ENCODE measurements around the gene TCHHL1.

TCHHL1 gene

GRCh38 chr1:152109231-152109997, 20.6 kb upstream of the TCHHL1 start:
- DNase-seq (ENCODE audit: low read depth): no peak
- peak overlapping the region; percentile 45 for H3K4me3 ChIP-seq (ENCODE audit: low read depth, low read length)
- TF ChIP-seq, protein P1, sequence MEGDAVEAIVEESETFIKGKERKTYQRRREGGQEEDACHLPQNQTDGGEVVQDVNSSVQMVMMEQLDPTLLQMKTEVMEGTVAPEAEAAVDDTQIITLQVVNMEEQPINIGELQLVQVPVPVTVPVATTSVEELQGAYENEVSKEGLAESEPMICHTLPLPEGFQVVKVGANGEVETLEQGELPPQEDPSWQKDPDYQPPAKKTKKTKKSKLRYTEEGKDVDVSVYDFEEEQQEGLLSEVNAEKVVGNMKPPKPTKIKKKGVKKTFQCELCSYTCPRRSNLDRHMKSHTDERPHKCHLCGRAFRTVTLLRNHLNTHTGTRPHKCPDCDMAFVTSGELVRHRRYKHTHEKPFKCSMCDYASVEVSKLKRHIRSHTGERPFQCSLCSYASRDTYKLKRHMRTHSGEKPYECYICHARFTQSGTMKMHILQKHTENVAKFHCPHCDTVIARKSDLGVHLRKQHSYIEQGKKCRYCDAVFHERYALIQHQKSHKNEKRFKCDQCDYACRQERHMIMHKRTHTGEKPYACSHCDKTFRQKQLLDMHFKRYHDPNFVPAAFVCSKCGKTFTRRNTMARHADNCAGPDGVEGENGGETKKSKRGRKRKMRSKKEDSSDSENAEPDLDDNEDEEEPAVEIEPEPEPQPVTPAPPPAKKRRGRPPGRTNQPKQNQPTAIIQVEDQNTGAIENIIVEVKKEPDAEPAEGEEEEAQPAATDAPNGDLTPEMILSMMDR (IDR thresholded peaks at IDR 0.05; ENCODE audit: control insufficient read depth, extremely low read depth, insufficient read depth): no peak

- peak overlapping the region; percentile 45 for H3K4me3 ChIP-seq (ENCODE audit: low read depth, low read length)
- no peak for DNase-seq (ENCODE audit: low read depth)
- TF ChIP-seq, protein P1 (IDR thresholded peaks at IDR 0.05; ENCODE audit: control insufficient read depth, extremely low read depth, insufficient read depth): no peak
Measured at GRCh38 chr1:152108882-152109222, 20.0 kb upstream of the TCHHL1 start.

DNA sequence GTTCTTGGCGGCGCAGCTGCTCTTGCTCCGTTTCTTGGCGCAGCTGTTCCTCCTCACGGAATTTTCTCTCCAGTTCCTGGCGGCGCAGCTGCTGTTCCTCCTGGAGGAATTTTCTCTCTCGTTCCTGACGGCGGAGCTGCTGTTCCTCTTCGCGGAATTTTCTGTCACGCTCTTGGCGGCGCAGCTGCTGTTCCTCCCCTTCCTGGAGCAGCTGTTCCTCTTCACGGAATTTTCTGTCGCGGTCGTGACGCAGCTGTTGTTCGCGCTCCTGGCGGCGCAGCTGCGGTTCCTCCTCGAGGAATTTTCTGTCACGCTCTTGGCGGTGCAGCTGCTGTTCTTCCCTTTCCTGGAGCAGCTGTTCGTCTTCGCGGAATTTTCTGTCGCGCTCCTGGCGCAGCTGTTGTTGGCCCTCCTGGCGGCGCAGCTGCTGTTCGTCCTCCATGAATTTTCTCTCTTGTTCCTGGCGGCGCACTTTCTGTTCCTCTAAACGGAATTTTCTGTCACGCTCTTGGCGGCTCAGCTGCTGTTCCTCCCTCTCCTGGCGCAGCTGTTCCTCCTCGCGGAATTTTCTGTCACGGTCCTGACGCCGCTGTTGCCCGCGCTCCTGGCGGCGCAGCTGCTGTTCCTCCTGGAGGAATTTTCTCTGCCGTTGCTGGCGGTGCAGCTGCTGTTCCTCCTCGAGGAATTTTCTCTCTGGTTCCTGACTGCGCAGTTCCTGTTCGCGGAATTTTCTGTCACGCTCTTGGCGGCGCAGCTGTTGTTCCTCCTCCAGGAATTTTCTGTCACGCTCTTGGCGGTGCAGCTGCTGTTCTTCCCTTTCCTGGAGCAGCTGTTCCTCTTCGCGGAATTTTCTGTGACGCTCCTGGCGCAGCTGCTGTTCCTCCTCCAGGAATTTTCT, 19.4 kb upstream of the TCHHL1 start:
- TF ChIP-seq, protein P1 (IDR thresholded peaks at IDR 0.05; ENCODE audit: control insufficient read depth, extremely low read depth, insufficient read depth): no peak
- no peak overlapping the region for H3K4me3 ChIP-seq (ENCODE audit: low read depth, low read length)

DNA sequence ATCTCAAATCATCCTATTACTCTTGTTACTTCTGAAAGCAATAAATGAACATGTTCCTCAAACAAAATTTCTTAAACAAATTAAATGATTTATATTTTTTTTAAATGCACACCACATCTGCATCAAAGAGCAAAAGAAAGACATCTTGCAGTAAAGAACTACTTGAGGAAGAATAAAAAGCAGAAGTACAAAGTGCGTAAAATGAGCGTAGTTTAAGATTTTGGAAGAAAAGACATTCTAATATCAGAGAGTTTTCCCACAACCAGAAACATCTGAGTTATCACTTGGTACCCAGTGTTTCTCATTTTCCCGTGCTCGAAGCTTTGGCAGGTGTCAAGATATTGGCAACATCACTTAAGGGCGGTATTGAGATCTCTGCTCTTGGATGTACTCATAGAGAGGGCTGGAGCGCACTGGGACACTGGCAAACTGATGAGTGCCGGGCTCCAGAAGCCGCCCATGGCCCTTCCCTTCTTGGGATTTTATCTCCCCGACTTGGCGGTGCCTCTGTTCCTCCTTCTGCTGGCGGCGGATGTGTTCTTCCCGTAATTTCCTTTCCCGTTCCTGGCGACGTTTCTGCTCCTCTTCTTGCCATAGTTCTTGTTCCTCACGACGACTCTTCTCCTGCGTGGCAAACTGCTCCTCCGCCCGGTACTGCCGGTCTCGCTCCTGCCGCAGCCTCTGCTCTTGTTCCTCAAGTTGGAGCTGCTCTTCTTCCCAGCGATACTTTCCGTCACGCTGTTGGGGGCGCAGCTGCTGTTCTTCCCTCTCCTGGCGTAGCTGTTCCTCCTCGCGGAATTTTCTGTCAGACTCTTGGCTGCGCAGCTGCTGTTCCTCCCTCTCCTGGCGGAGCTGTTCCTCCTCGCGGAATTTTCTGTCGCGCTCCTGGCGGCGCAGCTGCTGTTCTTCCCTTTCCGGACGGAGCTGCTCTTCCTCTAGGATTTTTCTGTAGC, 18.4 kb upstream of the TCHHL1 start:
- H3K4me3 ChIP-seq (ENCODE audit: low read depth, low read length): no peak overlapping the region
- TF ChIP-seq, protein P1 (IDR thresholded peaks at IDR 0.05; ENCODE audit: control insufficient read depth, extremely low read depth, insufficient read depth): no peak
- DNase-seq (ENCODE audit: low read depth): no peak

More for the DNA sequence above, 19.4 kb upstream of the TCHHL1 start:
- DNase-seq (ENCODE audit: low read depth): no peak

DNA sequence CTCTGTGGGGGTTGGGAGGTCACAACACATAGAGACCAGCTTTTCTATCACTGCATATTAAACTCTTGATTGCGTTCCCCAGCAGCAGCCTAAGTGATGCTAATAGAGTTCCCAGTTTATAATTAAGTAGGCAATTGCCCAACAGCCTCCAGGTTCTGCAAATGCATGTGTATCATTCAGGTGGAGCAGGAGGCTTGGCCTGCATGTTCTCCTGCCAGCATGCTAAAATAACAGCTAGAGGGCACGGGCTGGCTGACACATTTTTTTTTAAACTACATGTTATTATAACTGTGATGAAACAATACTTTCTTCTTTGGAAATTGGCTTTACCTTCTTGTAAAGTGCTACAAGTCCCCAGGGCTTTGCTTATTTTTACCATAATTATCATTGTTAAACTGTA, 16.0 kb upstream of the TCHHL1 start:
- no peak for DNase-seq (ENCODE audit: low read depth)
- TF ChIP-seq, protein P1 (IDR thresholded peaks at IDR 0.05; ENCODE audit: control insufficient read depth, extremely low read depth, insufficient read depth): no peak
- H3K4me3 ChIP-seq (ENCODE audit: low read depth, low read length): no peak overlapping the region

DNA sequence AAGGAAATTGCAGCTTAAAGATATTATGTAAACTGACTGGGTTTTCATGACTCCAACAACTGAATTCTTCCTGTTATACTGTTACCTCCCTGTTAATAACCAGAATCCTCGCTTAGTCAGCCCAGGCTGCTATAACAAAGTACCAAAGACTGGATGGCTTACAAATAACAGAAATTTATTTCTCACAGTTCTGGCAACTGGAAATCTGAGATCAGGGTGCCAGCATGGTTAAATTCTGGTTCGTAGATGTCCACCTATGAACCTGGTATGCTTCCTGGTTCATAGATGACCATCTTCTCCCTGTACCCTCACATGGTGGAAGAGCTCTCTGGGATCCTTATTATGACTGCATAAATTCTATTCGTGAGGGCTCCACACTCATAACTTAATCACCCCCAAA, 8.1 kb upstream of the TCHHL1 start:
- TF ChIP-seq, protein P1 (IDR thresholded peaks at IDR 0.05; ENCODE audit: control insufficient read depth, extremely low read depth, insufficient read depth): no peak
- no peak for DNase-seq (ENCODE audit: low read depth)
- no peak overlapping the region for H3K4me3 ChIP-seq (ENCODE audit: low read depth, low read length)

All from LNCaP clone FGC (cell line).